Measurements from ENCODE around the gene MACROD2. TPM values are rescaled to one million over a fixed set of nuclear protein-coding genes. Genes with fewer than 3 reads are reported as not detected.

Gene MACROD2
- polyA plus RNA-seq, 1 donor (not counting 4 experiments of a cell fraction or from before 2014, with no cell fraction given), result 0.71 TPM

GRCh38 chr20:15767999-15768741 lies 1772.9 kb downstream of the MACROD2 start:
- no peak for TF ChIP-seq CTCF (optimal IDR thresholded peaks at IDR 0.05 in 1 of 3, IDR thresholded peaks at IDR 0.05 in 1 of 3, conservative IDR thresholded peaks at IDR 0.05 in 1 of 3; ENCODE audit: extremely low read depth in 1 of 3, insufficient read depth in 2 of 3, low read length in 3 of 3)
- no peak for TF ChIP-seq EZH2 (IDR thresholded peaks at IDR 0.05; ENCODE audit: low read length)
- Histone ChIP-seq H3K36me3 (ENCODE audit: control insufficient read depth in 2 of 2, extremely low read depth in 1 of 2, insufficient read depth in 2 of 2, low read length in 2 of 2) (no peaks in the 10 kb centered on the region), H3K9me1 (ENCODE audit: control insufficient read depth, extremely low read depth, insufficient read depth, low read length) (no peaks in the 10 kb centered on the region), H3K27ac (ENCODE audit: control insufficient read depth, insufficient read depth, low read length) (no peak overlapping the region), H3K79me2 (ENCODE audit: control insufficient read depth, insufficient read depth, low read length) (no peaks in the 10 kb centered on the region), H3K9me3 (ENCODE audit: control insufficient read depth, low read depth, low read length) (no peaks in the 10 kb centered on the region), H2AFZ (ENCODE audit: control insufficient read depth, low read length) (no peak overlapping the region), H3K9ac (ENCODE audit: control insufficient read depth, extremely low read depth, insufficient read depth, low read length) (no peak overlapping the region), H3K4me3 (ENCODE audit: control insufficient read depth in 2 of 3, extremely low read depth in 1 of 3, insufficient read depth in 2 of 3, low read depth in 1 of 3, low read length in 3 of 3) (no peak overlapping the region), H3K4me1 (ENCODE audit: control insufficient read depth, extremely low read depth, insufficient read depth, low read length) (no peaks in the 10 kb centered on the region), H3K27me3 (ENCODE audit: control insufficient read depth, extremely low read depth, insufficient read depth, low read length) (no peaks in the 10 kb centered on the region), H3K4me2 (ENCODE audit: control insufficient read depth, extremely low read depth, insufficient read depth, low read depth, low read length) (no peak overlapping the region), H4K20me1 (ENCODE audit: control insufficient read depth, extremely low read depth, insufficient read depth, low read length) (no peaks in the 10 kb centered on the region)
- DNase-seq (ENCODE audit: low read depth, low spot score), result no peak
- dilution Hi-C loops (cut with MboI; ENCODE audit: extremely low pct_ligation_motif_present, low sequenced_read_pairs), result no loop called here
- no peak for FAIRE-seq

DNA sequence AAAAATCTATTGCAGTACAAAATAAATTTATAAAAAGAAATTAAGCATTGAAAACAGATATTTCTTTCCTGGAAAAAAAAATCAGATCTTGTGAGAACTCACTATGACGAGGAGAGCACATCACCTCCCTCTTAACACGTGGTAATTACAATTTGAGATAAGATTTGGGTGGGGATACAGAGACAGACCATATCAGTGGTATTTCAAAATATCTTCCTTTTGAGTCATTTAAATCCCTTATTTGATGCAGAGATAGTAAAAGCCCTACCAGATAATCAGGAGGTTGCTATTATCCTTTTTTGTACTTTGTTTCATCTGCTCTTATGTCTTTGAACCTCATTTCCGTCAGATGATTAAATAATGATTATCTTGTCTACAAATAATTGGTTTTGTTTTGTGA lies 1777.5 kb downstream of the MACROD2 start:
- Histone ChIP-seq H2AFZ (ENCODE audit: control insufficient read depth, low read length) (no peak overlapping the region), H3K27me3 (ENCODE audit: control insufficient read depth, extremely low read depth, insufficient read depth, low read length) (no peaks in the 10 kb centered on the region), H3K4me3 (ENCODE audit: control insufficient read depth in 2 of 3, extremely low read depth in 1 of 3, insufficient read depth in 2 of 3, low read depth in 1 of 3, low read length in 3 of 3) (no peak overlapping the region), H3K9ac (ENCODE audit: control insufficient read depth, extremely low read depth, insufficient read depth, low read length) (no peak overlapping the region), H3K9me3 (ENCODE audit: control insufficient read depth, low read depth, low read length) (no peaks in the 10 kb centered on the region), H3K9me1 (ENCODE audit: control insufficient read depth, extremely low read depth, insufficient read depth, low read length) (no peaks in the 10 kb centered on the region), H3K27ac (ENCODE audit: control insufficient read depth, insufficient read depth, low read length) (no peak overlapping the region), H3K4me2 (ENCODE audit: control insufficient read depth, extremely low read depth, insufficient read depth, low read depth, low read length) (no peak overlapping the region), H3K4me1 (ENCODE audit: control insufficient read depth, extremely low read depth, insufficient read depth, low read length) (no peaks in the 10 kb centered on the region), H3K36me3 (ENCODE audit: control insufficient read depth in 2 of 2, extremely low read depth in 1 of 2, insufficient read depth in 2 of 2, low read length in 2 of 2) (no peaks in the 10 kb centered on the region), H3K79me2 (ENCODE audit: control insufficient read depth, insufficient read depth, low read length) (no peaks in the 10 kb centered on the region), H4K20me1 (ENCODE audit: control insufficient read depth, extremely low read depth, insufficient read depth, low read length) (no peaks in the 10 kb centered on the region)
- no peak for TF ChIP-seq EZH2 (IDR thresholded peaks at IDR 0.05; ENCODE audit: low read length)
- TF ChIP-seq CTCF (optimal IDR thresholded peaks at IDR 0.05 in 1 of 3, IDR thresholded peaks at IDR 0.05 in 1 of 3, conservative IDR thresholded peaks at IDR 0.05 in 1 of 3; ENCODE audit: extremely low read depth in 1 of 3, insufficient read depth in 2 of 3, low read length in 3 of 3), result no peak
- FAIRE-seq (no peak), DNase-seq (ENCODE audit: low read depth, low spot score) (no peak)
- dilution Hi-C loops (cut with MboI; ENCODE audit: extremely low pct_ligation_motif_present, low sequenced_read_pairs), result no loop called here
